ENCODE measurements around the gene UPF2. TPM values are rescaled to one million over a fixed set of nuclear protein-coding genes. Genes with fewer than 3 reads are reported as not detected.

The UPF2 gene
- total RNA-seq, 4 donors from 2014 or later = 12.9 to 22.3 (median 17.8) TPM

DNA sequence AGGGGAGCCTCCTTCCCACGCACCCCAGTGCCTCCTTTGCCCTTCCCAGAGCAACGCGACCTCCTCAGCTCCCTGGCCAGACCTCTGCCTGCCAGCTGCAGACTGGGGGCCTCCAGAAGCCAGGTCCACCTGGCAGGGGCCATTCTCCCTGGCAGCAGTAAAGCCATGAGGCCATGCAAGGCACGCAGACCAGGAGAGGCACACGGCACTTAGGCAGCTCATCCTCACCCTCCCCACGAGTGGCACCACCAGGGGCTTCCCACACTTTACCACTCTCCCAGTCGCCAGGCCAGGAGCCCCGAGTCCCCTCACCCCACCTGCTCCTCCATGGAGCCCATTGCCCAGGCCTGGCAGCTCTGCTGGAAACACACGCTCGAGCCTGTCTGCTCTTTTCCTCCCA, 134.1 kb downstream of the UPF2 start:
- 79 to 90% methylated on average over 4 of the region's 10 CpGs for WGBS, 2 donors
- TF ChIP-seq POLR2A (IDR thresholded peaks at IDR 0.05) = no peak
- no peaks in the 10 kb centered on the region for H3K27me3 ChIP-seq
- no peak for DNase-seq
- H3K4me3 ChIP-seq = no peak overlapping the region
- no peak overlapping the region for H3K27ac ChIP-seq
- no peaks in the 10 kb centered on the region for H3K9me3 ChIP-seq
- intact Hi-C loops (cut with DNase I) = no loop called here
- H3K4me1 ChIP-seq = no peaks in the 10 kb centered on the region
- no peaks in the 10 kb centered on the region for H3K36me3 ChIP-seq

DNA sequence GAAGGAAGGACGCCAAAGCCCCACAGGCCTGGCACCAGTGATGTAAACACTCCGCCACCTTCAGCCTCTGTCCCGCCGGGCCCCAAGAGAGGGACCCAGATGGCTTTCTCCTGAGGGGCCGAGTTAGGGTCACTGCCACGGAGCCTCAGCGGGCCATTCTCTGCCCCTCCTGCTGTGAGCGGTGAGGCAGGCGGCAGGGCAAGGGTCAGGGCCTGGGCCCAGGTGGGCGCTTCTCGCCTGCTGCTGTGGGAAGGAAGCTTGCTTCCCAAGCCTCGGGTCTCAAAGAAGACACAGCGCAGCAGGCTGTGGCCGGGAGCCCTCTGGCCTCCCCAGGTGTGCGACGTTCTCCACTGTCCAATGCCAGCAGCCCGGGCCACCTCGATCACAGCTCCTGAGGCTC, 134.7 kb downstream of the UPF2 start:
- Histone ChIP-seq H3K4me1 (no peaks in the 10 kb centered on the region), H3K9me3 (no peaks in the 10 kb centered on the region), H3K4me3 (no peak overlapping the region), H3K27me3 (no peaks in the 10 kb centered on the region), H3K27ac (no peak overlapping the region), H3K36me3 (no peaks in the 10 kb centered on the region)
- TF ChIP-seq POLR2A (IDR thresholded peaks at IDR 0.05) (no peak), CTCF (IDR thresholded peaks at IDR 0.05) (no peak)
- DNase-seq = no peak
- WGBS, 2 donors = 86 to 90% methylated on average over 3 to 4 of the region's 18 CpGs
- intact Hi-C loops (cut with DNase I) = no loop called here

- H3K36me3 ChIP-seq = no peaks in the 10 kb centered on the region
- 64 to 74% methylated on average over 8 of the region's 8 CpGs for WGBS, 2 donors
- DNase-seq = no peak
- H3K27ac ChIP-seq = no peak overlapping the region
- no peak for TF ChIP-seq POLR2A (IDR thresholded peaks at IDR 0.05)
- no peak for TF ChIP-seq CTCF (IDR thresholded peaks at IDR 0.05)
- intact Hi-C loops (cut with DNase I) = no loop called here
- no peaks in the 10 kb centered on the region for H3K4me1 ChIP-seq
- H3K27me3 ChIP-seq = no peaks in the 10 kb centered on the region
- no peaks in the 10 kb centered on the region for H3K9me3 ChIP-seq
- H3K4me3 ChIP-seq = no peak overlapping the region
Observed at GRCh38 chr10:11906714-11907113, 135.9 kb downstream of the UPF2 start.

DNA sequence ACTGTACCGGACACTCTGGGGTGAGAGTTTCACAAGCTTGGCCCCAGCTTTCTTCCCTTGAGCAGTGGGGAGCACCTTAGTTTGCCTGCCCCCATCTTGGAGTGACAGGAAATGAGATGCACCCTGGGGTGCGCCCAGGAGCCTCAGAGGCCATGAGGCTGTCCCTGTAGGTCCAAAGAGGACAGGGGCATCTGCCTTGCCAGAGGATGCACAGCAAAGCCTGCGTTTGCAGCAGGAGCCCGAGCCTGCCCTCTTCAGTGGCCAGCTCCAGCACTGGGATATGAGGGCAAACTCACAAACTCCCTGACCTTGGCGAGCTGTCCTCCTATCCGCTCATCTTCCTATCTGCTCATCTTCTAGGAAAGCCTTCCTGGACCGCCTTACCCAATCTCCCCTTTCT, 140.0 kb downstream of the UPF2 start:
- TF ChIP-seq CTCF (IDR thresholded peaks at IDR 0.05) = no peak
- TF ChIP-seq POLR2A (IDR thresholded peaks at IDR 0.05) = no peak
- Histone ChIP-seq H3K27ac (no peak overlapping the region), H3K9me3 (no peaks in the 10 kb centered on the region), H3K4me1 (no peaks in the 10 kb centered on the region), H3K36me3 (no peaks in the 10 kb centered on the region), H3K27me3 (no peaks in the 10 kb centered on the region), H3K4me3 (no peak overlapping the region)
- WGBS, 2 donors = 85 to 91% methylated on average over 6 of the region's 7 CpGs
- intact Hi-C loops (cut with DNase I) = no loop called here
- no peak for DNase-seq

DNA sequence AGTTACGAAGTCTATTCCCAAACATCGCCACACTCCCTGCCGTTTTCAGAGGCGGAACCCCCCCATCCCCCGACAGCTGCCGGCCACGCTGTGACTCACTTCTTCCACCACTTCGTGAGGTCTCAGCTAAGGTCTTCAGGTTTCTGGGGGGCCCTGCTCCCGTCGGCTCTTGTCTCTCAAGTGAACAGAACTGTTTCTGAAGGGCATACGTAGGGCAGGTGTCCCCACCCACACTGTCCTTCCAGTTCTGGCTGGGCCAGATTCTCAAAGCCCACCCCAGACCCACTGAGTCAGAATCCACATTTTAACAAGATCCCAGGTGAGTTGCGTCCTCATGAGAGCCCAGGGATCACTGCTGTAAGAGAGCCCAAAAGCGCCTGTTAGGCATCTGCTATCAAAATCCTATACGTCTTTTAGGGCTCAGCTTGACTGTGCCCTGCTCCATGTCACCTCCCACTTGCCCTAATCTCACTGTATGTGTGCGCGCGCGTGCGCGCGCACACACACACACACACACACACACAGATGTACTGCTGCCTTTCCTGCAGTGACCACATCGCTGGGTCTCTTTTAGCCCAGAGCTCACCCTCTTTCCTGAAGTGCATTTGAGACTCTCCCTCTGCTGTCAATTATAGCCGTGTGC, 140.7 kb downstream of the UPF2 start:
- Histone ChIP-seq H3K4me1 (no peaks in the 10 kb centered on the region), H3K9me3 (no peaks in the 10 kb centered on the region), H3K36me3 (no peaks in the 10 kb centered on the region), H3K27me3 (no peaks in the 10 kb centered on the region), H3K4me3 (no peak overlapping the region), H3K27ac (no peak overlapping the region)
- DNase-seq = no peak
- TF ChIP-seq POLR2A (IDR thresholded peaks at IDR 0.05) (no peak), CTCF (IDR thresholded peaks at IDR 0.05) (no peak)
- 78 to 80% methylated on average over 20 to 21 of the region's 23 CpGs for WGBS, 2 donors
- intact Hi-C loops (cut with DNase I) = no loop called here

- intact Hi-C loops (cut with DNase I) = no loop called here
- Histone ChIP-seq H3K27ac (no peak overlapping the region), H3K36me3 (no peaks in the 10 kb centered on the region), H3K27me3 (no peaks in the 10 kb centered on the region), H3K4me3 (no peak overlapping the region), H3K4me1 (no peaks in the 10 kb centered on the region), H3K9me3 (no peaks in the 10 kb centered on the region)
- 37 to 46% methylated on average over 6 to 7 of the region's 7 CpGs for WGBS, 2 donors
- TF ChIP-seq CTCF (IDR thresholded peaks at IDR 0.05) (no peak), POLR2A (IDR thresholded peaks at IDR 0.05) (no peak)
- DNase-seq = no peak
Observed at GRCh38 chr10:11901454-11901832, 141.2 kb downstream of the UPF2 start.
